Stimulated activated CD4-positive, alpha-beta T cell treated with anti-CD3 and anti-CD28 coated beads, Interleukin-1b, Interleukin-23, amount 100 ng/mL, for 24 hours (primary cell): ENCODE data around the gene ZNF438.
"Not testable (repeated sequence)": the region's sequence is repeated elsewhere in the genome, so short reads cannot be mapped to it uniquely, and the experiment has no call there.

Experiments used
- DNase-seq, 4 experiments: peaks; one replicate each; pipeline ENCODE4 v3.0.0-alpha.2; 2020; ENCODE audit warnings: low read depth in 4 of 4, low spot score in 1 of 4

ZNF438 gene

DNA sequence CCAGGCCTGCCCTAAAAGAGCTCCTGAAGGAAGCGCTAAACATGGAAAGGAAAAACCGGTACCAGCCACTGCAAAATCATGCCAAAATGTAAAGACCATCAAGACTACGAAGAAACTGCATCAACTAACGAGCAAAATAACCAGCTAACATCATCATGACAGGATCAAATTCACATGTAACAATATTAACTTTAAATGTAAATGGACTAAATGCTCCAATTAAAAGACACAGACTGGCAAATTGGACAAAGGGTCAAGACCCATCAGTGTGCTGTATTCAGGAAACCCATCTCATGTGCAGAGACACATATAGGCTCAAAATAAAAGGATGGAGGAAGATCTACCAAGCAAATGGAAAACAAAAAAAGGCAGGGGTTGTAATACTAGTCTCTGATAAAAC, 82.4 kb downstream of the ZNF438 start:
- DNase-seq = not testable (repeated sequence)

DNA sequence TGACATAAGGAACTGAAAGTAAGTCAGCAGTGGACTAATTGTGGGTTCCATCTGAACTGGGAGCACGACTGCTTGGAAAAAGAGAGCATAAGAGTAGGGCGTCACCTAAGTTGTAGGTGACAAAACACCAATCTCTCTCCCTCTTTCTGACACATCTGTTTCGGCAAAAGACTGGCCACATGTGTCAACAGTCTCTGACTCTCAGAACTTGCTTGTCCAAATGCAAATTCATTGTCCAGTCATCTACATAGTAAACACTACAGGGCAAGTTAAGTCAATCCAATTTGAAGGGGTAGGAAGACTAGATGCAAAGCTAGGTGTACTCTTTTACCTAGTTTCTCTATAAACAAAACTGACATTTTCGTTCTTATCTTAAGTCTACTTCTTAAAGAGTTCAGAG, 87.7 kb downstream of the ZNF438 start:
- no peak for DNase-seq

DNA sequence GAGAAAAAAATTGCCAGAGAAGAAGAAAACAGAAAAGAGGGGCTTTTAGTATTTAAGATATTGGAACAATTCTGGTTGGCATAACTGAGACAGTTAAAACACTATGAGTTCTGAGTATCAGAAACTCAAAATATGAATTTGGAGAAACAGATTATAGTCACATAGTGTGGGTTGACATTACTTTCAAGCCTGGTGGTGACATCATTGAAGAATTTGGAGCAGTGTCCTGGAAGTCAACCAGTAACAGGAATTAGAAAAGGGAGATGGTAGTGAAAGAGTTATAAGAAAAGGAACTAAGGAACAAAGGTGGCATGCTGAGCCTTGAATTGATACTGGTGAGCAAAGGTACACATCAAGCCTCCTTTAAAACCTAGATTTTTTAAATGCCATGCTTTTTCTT, 88.2 kb downstream of the ZNF438 start:
- no peak for DNase-seq

DNA sequence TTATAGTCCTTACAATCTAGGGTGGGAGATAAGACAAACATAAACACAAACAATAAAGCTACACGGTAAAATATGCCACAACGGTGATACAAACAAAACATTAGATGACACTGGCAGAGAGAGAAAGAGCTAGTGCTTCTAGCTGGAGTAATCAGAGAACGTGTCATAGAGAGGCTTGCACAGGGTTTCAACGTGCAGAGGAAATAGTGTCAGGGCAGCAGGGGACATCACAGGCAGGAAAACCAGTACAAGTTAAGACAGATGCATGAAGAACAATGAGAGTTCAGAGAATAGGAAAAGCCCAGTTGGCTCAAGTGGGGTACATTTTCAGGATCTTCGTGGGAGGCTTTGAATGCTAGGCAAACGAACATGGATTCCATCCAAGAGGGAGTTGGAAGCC, 91.4 kb downstream of the ZNF438 start:
- no peak for DNase-seq

DNA sequence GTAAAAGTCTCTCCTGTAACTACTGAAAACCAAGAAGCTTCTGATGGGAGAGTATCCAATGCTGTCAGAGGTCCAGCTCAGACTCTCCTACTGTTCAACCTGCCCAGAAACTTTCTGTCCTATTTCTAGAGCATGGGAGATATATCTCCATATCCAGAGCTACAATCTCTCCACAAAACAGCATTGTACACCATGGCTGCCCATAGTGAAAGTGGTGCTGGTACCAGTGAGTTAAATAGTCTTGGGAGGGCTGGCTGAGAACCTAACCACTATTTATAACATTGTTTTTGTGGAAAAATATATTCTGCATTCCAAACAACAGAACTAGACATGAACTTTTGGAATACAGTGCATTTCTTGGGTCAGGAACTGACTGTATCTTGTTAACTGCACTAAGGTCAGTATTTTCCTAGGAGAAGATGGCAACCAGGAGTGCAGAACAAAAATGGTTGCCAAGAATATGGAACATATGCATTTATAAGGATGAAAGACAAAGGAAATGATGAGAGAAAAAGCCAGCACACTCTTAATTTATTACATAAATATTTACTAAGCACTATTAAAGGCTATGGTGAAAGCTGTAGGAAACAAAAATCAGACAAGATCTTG, 91.9 kb downstream of the ZNF438 start:
- DNase-seq = no peak

DNA sequence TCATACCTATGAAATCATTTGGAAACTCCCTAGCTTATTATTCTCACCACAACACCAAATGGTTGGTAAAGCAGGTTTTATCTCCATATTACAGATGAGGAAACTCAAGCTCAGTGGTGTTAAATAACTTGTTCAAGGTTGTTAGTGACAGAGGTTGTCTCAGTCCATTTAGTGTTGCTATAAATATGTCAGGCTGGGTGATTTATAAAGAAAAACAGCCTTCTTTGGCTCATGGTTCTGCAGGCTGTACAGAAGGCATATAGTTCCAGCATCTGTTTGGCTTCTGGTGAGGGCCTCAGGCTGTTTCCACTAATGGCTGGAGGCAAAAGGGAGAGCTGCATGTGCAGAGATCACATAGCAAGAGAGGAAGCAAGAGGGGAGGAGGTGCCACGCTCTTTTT, 96.6 kb downstream of the ZNF438 start:
- DNase-seq = no peak

DNA sequence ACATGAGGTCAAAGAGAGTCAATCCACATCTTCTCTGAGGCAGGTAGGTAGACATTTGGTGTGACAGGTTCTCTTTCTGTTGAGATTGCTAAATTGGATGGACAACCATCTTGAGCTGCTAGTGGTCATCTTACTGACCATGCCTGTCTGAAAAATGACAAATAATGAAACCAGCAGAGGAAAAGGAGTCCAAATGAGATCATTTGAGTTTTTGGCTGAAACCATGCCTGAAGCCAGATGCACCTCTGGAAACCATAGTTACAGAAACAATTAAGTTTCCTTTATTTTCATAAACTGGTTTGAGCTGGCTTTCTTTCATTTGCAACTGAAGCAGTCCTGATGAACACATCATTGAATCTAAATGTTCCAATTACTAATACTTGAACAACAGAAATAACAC, 100.6 kb downstream of the ZNF438 start:
- DNase-seq = no peak

DNA sequence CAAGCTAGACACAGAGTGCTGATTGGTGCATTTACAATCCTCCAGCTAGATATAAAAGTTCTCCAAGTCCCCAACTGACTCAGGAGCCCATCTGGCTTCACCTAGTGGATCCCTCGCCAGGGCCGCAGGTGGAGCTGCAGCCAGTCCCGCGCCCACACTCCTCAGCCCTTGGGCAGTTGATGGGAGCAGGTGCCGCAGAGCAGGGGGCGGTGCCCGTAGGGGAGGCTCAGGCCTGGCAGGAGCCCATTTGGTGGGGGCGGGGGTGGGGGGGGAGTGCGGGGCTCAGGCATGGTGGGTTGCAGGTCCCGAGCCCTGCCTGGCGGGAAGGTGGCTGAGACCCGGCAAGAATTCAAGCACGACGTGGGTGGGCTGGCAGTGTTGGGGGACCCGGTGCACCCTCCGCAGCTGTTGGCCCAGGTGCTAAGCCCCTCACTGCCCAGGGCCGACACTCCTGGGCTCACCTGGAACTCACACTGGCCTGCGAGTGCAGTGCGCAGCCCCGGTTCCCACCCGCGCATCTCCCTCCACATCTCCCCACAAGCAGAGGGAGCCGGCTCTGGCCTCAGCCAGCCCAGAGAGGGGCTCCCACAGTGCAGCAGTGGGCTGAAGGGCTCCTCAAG, 101.7 kb downstream of the ZNF438 start:
- no peak for DNase-seq

DNA sequence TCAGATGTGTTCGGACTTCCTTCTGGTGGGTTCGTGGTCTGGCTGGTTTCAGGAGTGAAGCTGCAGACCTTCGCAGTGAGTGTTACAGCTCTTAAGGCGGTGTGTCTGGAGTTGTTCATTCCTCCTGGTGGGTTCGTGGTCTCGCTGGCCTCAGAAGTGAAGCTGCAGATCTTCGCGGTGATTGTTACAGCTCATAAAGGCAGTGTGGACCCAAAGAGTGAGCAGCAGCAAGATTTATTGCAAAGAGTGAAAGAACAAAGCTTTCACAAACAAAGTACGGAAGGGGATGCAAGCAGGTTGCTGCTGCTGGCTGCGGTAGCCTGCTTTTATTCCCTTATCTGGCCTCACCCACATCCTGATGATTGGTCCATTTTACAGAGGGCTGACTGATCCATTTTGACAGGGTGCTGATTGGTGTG, 102.3 kb downstream of the ZNF438 start:
- not testable (repeated sequence) for DNase-seq

DNA sequence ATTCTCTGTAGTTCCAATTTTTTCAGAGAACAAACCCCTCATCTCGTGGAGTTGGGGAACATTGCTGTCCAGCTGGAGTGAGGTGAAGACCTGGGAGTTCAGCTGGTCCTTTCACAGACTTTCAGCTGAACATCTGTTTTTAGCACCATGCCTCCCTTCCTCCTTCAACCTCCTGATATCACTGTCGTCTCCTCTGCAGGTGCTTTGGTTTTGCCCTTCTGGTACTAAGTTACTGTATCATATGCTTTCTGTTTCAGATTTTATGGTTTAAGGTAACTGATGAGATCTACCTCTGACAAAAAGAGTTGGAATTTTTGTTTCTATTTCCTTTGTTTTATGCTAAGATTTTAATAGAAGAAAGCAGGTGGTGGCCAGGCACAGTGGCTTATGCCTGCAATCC, 102.9 kb downstream of the ZNF438 start:
- no peak for DNase-seq

DNA sequence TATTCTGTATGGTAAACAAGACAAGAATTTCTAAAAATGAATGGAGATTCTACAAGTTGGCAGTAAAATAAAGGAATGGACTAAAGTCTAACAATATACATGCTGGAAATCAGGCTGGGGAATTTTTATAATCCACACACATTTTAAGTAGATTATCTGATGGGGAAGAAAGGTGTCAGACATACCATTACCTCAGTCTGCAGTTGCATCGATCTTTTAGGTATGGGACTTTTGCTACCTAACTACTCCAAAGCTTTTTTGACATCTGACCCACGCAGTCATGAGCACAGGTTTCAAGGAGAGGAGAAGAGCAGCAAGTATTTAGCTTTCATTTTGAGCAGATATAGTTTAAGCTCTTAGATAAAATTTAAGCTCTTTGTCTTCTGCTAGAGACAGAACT, 113.0 kb downstream of the ZNF438 start:
- DNase-seq = no peak

DNA sequence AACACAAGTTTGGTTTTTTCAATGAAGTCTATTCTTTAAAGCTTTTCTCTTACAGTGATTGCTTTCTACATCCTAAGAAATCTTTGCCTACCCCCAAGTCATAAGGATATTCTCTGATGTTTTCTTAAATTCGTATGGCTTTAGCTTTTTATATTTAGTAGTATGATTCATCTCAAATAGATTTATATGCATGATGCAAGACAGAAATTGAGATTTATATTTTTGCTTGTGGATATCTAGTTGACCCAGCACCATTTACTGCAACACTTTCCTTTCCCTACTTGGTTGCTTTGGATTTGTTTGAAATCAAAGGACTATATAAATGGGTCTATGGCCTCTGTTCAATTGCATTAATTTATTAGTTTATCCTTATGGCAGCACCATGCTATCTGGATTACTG, 113.9 kb downstream of the ZNF438 start:
- DNase-seq = no peak

DNA sequence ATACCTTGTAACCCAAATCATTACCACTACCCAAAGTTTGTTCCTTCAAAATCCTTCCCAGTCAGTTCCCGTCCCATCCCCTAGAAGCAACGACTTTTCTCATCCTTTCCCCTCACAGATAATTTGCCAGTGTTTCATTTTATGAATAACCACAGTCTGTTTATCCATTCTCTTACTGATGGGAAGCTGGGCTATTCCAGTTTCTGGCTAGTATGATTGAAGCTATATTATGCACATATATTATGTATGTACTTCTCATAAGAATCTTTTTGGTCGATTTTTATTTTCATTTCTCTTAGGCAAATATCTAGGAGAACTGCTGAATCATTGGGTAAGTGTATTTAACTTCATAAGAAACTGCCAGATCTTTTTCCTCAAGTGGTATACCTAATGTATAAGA, 114.6 kb downstream of the ZNF438 start:
- no peak for DNase-seq

DNA sequence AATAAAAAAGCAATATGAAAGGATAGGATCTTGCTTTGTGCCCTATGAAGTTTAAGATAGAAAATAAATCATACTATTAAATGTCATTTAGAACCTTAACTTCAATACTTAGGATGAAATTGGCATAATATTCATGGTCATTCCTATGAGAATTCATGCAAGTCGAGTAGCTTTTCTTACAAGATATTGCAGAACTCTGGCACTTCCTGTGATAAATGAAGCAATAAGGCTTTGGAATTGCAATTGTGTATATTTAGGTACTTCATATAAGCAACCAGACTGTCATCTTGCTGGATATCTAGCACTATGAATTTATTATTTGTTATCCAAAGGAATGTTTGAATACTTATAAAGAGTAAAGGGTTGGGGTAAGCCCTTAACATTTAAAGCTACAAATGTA, 116.5 kb downstream of the ZNF438 start:
- no peak for DNase-seq

DNA sequence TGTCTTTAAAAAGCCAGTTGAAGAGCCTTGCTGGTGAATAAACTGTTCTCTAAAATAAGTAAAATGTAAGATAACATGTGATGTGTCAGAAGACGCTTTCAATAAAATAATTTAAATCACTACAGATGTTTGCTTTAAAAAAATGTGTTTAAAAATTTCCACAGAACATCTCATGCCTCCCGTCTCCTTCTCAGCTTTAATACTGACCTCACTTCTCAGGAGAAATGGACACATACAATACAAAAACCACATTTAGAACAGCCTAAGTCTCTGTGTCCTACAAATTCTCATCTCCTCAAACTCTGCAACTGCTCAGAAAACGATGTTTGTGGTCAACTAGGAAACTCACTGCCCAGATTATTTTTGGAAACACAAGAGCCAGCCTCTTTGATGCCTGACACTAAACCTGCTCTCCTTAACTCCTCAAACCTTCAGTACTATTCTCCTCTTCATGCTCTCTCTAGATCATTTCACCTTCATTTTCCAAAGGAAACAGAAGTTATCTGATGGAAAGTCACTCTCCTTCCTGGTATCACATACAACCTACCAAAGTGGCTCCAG, 120.3 kb downstream of the ZNF438 start:
- no peak for DNase-seq

DNA sequence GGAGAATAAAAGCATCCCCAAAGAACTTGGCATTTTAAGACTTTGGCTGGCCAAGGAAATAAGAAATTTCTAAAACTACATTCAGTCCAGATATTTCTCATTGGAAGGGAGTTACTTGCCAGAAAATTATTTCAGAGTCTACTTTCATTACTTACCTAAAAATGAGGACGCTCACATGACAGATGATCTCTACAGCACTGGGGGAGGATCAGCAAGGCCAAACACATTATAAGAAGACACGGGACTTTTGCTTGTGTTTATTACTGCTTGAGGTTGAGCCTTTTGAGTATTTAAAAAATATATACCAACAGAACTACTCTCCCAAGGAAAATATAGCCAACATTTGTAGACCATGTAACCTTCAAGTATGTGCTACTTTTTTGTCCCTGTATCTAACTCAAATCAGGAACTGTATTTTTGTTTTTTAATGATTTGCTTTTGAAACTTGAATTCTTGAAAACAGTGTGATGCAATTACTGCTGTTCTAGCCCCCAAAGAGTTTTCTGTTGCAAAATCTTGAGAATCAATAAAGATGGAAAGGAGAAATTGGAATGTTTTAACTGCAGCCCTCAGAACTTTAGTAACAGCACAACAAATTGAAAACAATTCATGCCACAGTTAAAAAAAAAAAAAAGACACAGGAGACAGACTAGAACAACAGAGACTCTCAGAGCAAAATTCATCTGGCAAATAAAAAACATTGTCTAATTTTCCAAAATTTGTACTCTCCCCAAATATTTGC, 128.1 kb downstream of the ZNF438 start:
- DNase-seq = no peak

DNA sequence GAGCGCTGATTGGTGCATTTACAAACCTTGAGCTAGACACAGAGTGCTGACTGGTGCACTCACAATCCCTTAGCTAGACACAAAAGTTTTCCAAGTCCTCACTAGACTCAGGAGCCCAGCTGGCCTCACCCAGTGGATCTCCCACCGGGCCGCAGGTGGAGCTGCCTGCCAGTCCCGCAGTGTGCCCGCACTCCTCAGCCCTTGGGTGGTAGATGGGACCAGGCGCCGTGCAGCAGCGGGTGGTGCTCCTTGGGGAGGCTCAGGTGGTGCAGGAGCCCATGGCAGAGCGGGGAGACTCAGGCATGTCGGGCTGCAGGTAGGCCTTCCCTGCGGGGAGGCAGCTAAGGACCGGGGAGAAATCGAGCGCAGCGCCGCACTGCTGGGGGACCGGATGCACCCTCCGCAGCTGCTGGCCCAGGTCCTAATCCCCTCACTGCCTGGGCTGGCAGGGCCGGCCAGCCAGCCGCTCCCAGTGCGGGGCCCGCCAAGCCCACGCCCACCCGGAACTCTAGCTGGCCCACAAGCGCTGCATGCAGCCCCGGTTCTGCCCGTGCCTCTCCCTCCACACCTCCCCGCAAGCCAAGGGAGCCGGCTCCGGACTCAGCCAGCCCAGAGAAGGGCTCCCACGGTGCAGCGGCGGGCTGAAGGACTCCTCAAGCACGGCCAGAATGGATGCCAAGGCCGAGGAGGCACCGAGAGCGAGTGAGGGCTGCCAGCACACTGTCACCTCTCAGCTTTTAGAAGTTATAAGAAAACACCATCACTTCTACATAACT, 128.9 kb downstream of the ZNF438 start:
- DNase-seq = no peak

DNA sequence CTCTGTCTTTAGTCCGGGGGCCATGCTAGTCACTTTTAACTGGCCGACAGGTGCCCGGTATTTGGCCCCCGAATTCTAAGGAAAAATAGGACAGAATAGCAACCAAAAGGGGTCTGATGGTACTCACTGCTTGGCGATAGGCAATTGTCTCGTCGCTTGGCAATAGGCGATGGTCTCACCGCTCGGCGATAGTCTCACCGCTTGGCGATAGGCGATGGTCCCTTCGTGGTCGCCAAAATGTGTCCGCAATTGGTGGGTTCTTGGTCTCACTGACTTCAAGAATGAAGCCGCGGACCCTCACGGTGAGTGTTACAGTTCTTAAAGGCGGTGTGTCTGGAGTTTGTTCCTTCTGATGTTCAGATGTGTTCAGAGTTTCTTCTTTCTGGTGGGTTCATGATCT, 130.2 kb downstream of the ZNF438 start:
- not testable (repeated sequence) for DNase-seq

DNA sequence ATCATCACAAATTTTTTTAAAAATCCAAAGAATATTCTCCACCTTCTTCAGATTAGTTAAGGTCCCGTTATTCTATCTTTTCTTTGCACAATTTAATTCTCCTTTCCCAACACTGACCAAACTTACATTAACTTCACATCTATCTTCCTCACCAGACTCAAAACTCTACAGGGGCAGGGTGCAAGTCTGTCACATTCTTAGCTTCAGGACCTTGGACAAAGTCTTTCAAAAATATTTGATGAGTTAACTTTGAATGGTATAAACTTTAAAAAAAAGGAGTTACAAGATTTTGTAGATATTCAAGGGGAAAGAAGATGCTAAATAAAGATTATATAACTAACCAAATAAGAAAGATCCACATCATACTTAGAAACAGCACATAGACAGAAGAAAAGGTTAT, 132.7 kb downstream of the ZNF438 start:
- no peak for DNase-seq

DNA sequence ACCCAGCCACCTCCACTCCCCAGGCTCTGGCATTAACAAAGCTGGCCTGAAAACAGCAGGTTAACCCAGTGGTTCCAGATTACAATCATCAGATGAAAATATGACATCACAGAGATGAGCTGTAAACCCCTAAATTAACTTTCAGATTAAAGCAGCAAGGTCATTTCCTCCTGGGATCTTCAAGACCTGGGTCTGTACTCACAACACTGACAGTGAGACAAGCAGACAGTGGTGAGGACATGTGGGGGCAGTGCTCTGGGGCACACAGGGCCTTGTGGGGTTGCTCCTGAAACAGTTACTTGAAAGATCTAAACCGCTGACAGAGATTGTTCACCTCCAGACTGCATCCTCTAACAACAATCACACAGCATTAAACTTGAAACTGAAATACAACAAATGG, 134.1 kb downstream of the ZNF438 start:
- no peak for DNase-seq

DNA sequence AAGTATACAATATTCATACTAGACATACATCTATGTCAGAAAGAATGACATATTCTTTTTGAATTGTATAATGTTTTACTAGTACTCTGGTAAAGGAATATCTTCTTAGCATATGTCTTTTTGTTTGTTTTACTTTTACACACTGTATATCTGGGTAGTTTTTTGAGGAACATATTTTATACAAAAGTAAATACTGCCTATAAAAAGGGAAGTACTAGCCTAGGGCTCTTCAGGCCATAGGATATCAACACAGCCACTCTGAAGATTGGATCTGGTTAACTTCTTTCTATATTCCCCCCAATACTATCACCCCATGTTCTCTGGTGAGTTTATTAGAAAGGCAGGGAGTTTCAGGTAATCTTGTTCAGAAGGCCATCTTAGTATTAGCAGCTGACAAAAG, 134.6 kb downstream of the ZNF438 start:
- DNase-seq = no peak

DNA sequence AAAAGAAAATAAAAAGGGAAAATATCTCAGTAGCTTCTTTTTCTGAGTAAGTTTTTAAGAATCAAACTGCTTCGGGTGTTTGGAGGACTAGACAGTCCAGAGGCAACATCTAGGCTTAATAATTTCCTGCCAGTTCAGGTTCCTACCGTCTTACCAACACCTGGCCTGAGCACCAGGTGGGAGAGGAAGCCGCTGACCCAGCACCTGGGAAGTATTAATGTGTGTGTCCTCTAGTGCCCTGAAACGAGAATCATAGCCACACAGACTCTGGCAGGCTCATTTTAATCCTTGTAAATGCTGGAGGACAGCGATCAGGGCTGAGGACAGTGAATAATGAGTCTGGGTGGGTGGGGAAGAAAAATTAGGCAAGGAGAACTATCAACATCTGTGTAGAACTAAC, 137.4 kb downstream of the ZNF438 start:
- no peak for DNase-seq
